GM21825 (cell line): ENCODE data around the gene TMEM26.
A peak's percentile ranks its signal among the peaks of the same experiment; 100 is the strongest.
"Not testable (repeated sequence)": the region's sequence is repeated elsewhere in the genome, so short reads cannot be mapped to it uniquely, and the experiment has no call there.

Experiments used
- ATAC-seq: cut with Tn5 transposase; IDR thresholded peaks from one replicate; pipeline ENCODE4 v1.9.1; 2021; ENCODE audit warnings: mild to moderate bottlenecking, moderate library complexity; ENCODE audit not compliant: unreplicated experiment

TMEM26 gene

DNA sequence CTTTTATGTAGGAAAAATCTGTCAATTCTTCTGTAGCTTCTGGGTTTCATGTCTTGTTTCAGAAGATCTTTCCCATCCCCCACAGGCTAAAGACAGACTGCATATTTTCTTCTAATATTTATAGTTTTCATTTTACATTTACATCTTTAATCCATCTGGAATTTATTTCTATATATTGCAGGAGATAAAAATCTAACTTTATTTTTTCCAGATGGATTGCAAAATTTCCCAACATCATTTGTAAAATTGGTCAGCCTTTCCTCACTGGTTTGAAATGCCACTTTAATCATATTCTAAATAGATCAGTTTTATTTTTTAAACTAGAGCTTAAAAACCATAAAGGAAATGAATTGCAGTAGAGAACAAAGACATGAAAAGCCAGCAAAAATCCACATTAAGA, 46.9 kb downstream of the TMEM26 start:
- no peak for ATAC-seq

GRCh38 chr10:61404751-61405150, 48.4 kb downstream of the TMEM26 start:
- no peak for ATAC-seq

DNA sequence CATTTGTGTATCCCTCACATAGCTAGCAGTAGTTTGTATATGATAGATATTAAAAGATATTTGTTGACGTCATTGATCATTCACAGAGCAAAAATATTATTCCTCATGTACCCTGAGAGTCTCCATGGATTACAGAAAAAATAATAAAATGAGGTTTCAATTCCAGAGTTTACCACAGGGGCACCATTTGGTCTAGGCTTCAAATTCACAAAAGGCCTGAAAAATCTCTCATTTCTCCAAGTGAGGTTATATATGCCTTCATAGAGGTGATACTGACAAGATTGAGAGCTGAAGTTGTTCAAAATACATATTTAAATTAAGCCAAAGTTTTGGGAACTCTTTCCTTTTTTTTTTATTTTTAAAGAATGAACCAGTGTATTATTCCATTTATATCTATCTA, 52.7 kb downstream of the TMEM26 start:
- ATAC-seq = no peak

DNA sequence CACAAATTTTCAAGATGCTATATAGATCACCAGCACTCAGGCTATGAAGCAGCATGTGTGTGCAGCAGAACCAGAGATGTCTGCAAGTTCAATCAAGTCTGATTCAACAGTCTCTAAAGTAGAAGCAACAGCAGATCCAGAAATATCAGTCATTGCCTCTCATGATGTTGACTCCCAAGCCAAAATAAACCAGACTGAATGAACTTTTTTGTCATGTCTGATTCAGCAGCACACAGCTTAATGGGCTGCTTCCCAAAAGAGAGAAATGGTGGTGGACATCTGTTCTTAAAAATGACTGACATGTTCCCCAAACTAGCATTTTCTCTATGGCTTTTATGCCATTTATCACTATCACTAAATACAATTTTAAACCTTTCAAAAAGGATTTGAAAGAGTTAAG, 53.8 kb downstream of the TMEM26 start:
- no peak for ATAC-seq

- no peak for ATAC-seq
Measured at GRCh38 chr10:61398366-61399129, 54.6 kb downstream of the TMEM26 start.

GRCh38 chr10:61397175-61397986, 55.8 kb downstream of the TMEM26 start:
- ATAC-seq = peak; percentile 65

DNA sequence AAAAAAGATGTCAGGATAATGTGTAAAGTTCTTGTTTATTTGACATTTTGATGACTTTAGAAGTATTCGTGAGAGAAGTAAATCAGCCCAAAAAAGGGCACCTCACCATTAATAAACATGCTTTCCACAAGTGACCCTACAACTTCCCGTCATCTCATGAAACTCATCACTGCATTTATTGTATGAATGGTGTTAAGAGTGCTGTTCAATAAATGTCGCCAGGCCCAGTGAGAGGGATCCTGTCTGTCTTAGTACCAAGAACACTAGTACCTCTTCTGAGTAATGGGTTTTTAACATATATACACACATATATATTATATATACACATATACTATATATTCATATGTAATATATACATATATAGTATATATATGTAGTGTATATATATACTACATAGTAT, 61.9 kb downstream of the TMEM26 start:
- peak; percentile 19 for ATAC-seq

DNA sequence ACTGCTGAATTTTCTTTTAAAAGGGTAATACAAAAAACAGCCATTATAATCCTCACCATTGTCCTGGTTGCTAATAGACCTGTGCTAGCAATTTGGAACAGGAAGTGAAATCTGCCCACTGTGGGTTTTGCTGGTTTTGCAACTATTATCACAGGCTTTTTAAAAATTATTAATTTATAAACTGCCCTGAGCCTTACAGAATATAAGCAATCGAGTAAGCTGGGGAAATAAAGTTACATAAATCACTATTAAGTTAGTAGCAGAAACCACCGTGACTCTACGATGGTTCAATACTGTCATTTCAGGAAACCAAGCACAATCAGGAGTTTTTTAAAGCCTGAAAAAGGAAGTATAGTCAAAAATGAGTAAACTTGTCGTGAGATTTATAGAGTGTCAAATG, 62.3 kb downstream of the TMEM26 start:
- peak; percentile 91 for ATAC-seq

GRCh38 chr10:61389887-61390286, 63.3 kb downstream of the TMEM26 start:
- no peak for ATAC-seq

- ATAC-seq = not testable (repeated sequence)
Measured at GRCh38 chr10:61388986-61389385, 64.2 kb downstream of the TMEM26 start.

DNA sequence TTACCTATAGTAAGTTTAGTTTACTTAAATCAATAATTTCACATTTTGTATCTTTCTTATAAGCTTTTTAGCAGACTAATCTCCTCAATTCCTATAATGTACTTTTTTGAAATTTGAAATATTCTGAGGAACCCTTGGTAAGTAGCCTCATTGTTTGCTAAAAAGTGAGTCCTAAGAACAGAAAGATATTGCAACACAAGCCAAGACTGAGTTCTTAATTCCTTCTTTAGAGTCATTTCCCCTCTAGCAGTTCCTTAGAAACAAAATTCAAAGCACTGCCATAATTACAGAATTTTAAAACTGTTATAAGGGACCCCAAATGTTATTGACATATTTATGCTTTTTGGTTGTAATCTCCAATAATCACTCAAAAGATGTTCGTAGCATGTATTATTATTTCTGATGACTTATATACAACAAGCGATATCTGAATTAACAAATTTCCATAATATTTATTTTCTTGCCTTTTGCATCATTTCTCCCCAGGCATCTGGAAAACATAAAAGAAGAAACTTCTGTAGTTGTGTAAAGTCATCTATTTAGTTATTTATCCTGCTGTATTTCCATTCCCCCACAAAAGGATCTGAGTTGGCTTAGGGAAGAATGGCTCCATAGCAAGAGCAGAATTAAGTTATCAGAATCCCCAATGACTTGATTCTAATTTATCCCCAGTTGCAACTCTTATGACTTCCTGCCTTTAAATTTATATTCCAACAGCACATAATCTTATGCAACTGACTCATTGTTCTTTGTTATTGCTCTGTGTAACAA, 67.8 kb downstream of the TMEM26 start:
- no peak for ATAC-seq

- ATAC-seq = not testable (repeated sequence)
Measured at GRCh38 chr10:61381153-61381552, 72.0 kb downstream of the TMEM26 start.

GRCh38 chr10:61378865-61379264, 74.3 kb downstream of the TMEM26 start:
- no peak for ATAC-seq

DNA sequence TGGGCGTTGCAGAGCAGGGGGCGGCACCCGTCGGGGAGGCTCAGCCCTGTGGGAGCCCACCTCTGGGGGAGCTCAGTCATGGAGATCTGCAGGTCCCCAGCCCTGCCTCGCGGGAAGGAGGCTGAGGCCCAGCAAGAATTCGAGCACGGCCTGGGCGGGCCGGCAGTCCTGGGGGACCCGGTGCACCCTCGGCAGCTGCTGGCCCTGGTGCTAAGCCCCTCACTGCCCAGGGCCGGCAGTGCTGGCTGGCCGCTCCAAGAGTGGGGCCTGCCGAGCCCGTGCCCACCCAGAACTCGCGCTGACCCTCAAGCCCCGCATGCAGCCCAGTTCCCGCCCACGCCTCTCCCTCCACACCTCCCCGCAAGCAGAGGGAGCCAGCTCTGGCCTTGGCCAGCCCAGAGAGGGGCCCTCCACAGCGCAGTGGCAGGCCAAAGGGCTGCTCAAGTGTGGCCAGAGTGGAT, 76.2 kb downstream of the TMEM26 start:
- no peak for ATAC-seq

DNA sequence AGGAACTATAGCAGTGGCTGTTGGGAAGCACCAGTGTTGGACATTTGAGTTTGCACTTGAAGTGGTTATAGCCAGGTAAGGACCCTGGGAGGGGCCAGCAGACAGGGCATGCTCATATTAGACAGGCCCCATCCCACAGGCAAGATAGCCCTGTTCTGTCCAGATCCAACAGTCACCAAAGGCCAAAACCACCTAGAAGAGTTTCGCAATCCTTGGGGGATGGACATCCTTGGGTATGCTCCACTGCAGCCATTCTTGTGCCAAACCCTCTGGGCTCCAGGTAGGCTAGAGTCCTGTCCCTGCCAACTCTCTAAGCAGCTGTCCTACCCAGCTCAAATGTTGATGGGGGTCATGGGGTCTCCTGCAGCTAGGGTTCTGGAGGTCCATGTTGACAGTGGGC, 76.8 kb downstream of the TMEM26 start:
- ATAC-seq = no peak

DNA sequence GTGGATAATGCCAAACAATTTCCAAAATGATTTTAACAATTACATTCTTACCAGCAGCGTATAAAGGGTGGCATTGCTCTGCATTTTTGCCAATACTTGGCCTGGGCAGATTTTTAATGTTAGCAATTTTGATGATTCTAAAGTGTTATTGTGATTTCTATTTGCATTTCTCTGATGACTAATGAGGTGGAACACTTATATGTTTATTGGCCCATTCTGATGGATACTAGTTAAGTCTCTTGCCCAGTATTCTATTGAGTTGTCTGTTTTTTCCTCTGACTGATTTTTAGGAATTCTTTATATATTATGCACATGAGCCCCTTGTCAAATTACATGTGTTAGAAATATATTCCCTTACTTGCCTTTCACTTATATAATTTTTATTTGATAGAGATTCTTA, 86.8 kb downstream of the TMEM26 start:
- no peak for ATAC-seq

DNA sequence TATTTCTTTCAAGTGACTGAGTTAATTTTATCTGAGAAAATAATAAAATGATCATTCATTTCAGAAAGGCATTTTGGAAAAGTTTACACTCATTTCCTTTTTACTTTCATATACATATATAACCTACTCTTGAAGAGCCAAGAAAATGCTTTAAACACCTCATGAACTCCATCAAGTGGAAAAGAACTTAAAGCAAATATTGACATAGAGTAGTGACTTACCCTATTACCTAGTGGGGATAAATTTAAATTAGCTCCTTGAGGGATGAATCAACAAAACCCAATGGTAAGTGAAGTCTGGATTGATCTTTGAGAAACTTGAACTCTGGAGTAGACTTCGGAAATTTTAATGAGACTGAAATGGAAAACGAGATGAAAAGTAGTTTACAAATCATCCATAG, 88.6 kb downstream of the TMEM26 start:
- ATAC-seq = no peak

DNA sequence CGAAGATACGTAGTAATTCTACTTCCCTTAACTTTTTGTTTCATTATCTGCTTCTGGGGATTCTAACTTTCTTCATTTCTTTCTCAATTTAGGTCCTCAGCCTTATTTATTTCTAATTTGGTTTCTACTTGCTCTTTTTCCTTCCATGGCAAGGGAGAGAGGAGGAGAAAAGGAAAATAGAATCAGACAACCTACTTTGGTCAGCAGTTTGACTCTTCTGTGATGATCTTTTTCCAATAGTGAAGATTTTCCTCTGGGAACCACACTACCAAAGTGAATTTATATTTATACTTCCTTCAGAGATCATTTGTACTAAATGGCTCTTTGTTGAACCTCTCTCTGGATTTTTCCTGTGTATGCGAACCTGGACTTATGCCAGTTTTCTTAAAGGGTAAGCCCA, 90.2 kb downstream of the TMEM26 start:
- ATAC-seq = no peak

GRCh38 chr10:61359452-61359851, 93.7 kb downstream of the TMEM26 start:
- no peak for ATAC-seq

GRCh38 chr10:61357687-61358086, 95.5 kb downstream of the TMEM26 start:
- ATAC-seq = no peak
